Limb (tissue), 2 donors: Measurements from ENCODE around the gene ENO2.
"Not testable (repeated sequence)": the region's sequence is repeated elsewhere in the genome, so short reads cannot be mapped to it uniquely, and the experiment has no call there.

Experiments
- DNase-seq, 2 donors: peaks; one replicate each; pipeline ENCODE4 v3.0.0-alpha.2; 2016; ENCODE audit errors: extremely low spot score in 2 of 2

The ENO2 gene

DNA sequence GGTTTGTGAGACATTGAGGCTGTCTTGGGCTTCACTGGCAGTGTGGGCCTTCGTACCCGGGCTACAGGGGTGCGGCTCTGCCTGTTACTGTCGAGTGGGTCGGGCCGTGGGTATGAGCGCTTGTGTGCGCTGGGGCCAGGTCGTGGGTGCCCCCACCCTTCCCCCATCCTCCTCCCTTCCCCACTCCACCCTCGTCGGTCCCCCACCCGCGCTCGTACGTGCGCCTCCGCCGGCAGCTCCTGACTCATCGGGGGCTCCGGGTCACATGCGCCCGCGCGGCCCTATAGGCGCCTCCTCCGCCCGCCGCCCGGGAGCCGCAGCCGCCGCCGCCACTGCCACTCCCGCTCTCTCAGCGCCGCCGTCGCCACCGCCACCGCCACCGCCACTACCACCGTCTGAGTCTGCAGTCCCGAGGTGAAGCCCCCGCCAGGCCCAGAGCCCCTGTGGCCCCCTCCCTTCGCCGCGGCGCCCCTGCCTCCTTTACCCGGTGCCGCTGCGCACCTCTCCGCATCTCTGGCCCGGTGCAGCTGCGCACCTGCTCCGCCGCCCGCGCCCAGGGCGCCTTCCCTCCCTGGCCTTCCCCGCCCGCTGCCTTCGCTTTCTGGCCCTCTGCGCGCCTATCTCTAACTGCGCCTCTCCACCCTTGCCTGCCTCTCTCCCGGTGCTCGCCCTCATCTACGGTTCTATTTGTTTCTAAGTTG lies at the start of gene ENO2:
Gene ENO2, plus strand, starts transcription at position 335 of the 701 bp plus-strand sequence. CDS start 1,253 bp downstream, outside the sequence.
- peak; percentile 21 to 80 for DNase-seq

DNA sequence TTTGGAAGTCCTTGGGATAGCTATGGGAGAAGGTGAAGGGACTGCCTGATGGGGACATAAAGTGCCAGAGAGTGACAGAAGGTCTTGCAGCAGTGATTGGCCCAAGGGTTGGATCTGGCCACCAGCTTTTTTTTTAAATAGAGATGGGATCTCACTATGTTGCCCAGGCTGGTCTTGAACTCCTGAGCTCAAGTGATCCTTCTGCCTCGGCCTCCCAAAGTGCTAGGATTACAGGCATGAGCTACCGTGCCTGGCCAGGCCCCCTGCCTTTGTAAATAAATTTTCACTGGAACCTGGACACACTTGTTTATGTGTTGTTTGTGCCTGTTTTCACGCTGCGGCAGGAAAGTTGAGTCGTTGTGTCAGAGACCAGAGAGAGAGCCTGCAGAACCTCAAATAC lies 49.1 kb upstream of the ENO2 start:
- DNase-seq, result not testable (repeated sequence)

DNA sequence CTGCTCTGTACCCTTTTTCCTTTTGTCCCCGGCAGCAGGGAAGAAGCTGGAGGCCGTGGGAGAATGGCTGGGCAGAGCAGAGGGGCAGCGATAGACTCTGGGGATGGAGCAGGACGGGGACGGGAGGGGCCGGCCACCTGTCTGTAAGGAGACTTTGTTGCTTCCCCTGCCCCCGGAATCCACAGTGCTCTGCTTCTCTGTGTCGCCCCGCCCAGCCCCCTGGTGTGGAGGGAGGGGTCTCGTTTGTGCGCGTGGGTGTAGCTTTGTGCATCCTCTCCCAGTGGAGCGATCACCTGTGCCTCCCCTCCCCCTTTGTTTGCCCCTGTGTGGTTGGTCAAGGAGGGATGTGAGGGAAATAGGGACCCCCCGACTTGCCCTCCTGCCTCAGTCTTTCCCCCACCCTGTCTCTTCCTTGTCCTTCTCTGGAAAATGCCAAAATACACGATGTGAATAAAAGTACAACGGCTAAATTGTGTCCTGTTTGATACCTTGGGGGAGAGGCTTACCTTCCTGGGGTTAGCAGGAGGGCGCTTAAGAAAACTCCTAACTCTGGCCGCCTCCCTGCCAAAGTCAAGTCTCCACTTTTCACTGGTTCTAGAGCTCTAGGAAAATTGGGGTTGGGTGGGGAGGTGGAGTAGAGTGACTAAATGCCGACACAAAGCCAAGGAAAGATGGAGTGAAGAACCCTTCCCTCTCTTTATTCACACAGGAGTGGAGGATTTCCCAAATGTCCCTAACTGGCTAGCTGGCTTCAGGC lies 48.0 kb upstream of the ENO2 start:
- no peak for DNase-seq

DNA sequence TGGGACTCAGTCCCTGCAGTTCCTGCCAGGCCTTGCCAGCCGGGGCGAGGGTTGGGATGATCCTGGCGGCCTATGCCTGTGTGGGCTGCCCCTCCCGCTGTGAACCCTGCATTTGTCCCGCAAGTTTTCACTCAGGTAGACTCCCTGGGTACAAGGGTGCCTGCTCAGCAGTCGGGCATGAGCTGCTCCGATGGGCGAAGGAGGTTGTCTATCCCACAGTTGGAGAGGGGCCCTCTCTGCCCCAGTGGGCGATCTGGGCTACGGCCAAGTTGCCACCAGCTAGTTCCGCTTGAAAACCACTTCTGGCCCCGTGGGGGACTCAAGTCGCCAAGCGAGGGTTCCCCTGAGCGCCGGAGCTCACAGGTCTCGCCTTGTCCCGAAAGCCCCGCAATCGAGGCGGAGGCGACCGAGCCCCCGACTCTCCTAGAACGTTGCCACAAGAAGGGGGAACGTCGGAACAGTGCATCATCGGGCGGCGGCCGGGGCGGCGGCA lies 47.4 kb upstream of the ENO2 start:
- DNase-seq, result no peak

DNA sequence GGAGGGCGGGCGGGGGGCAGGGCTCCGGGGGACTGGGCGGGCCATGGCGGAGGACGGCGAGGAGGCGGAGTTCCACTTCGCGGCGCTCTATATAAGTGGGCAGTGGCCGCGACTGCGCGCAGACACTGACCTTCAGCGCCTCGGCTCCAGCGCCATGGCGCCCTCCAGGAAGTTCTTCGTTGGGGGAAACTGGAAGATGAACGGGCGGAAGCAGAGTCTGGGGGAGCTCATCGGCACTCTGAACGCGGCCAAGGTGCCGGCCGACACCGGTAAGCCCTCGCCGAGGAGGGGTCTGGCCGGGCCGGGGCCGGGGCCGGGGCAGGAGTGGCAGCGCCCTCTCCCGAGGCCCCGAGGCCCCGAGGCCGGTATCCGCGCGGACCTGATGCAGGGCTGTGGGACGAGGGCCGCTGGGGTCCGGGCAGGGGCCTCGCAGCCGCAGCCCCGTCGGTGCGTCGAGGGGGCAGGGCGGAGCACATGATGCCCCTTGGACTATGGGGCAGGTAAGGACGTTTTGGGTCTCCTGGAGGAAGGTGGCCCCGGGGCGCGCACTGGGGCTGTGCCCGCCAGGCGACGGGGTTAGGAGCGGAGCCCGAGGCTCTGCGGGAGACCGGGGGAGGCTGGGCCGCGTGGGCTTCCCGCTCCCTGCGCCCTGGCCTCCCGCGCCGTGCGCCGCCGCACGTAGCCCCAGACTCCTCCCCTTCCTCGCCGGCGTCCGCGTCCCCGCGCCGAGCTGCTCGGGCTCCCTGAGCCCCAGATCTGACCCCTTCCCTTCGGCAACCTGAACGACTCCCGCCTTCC lies 46.8 kb upstream of the ENO2 start, which contains the start of gene TPI1:
Gene TPI1, plus strand, starts transcription at position 119 of the 798 bp plus-strand sequence. Its CDS starts 36 bp downstream, at position 155.
- DNase-seq, result peak; percentile 89 to 91

DNA sequence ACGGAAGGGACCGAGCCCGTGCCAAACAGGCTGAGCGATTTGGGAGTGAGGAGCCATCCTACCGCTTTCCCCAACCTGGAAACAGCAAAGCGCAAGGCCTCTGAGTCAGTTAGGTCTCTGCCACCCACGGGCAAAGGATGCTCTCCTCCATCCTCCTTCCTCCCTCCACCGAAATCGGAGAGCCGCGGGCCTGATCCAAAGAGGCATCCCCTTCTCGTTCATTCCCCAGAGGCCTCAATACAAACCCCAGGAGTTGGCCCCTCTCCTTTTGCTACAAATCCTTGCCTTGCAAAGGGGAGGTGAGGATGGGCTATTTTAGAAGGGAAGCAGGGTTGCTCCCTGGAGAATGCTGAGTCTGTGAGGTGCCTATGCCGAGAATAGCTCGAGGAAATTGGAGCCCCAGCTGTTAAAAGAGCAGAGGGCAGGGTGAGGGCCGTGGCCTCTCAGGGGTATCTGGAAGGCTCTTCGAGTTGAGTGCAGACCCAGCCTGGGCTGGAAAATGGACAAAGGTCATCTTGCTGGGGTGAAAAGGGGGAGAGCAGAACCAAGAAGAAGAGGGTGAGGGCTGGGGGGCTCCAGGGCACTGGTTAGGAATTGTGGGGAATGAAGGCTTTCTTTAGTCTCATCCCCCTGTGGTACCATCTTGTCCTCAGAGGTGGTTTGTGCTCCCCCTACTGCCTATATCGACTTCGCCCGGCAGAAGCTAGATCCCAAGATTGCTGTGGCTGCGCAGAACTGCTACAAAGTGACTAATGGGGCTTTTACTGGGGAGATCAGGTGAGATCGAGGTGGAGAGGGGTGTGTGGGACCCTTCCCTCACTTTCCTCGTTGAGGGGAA lies 46.0 kb upstream of the ENO2 start:
- peak in 1 of 2 donors; percentile 5 for DNase-seq

DNA sequence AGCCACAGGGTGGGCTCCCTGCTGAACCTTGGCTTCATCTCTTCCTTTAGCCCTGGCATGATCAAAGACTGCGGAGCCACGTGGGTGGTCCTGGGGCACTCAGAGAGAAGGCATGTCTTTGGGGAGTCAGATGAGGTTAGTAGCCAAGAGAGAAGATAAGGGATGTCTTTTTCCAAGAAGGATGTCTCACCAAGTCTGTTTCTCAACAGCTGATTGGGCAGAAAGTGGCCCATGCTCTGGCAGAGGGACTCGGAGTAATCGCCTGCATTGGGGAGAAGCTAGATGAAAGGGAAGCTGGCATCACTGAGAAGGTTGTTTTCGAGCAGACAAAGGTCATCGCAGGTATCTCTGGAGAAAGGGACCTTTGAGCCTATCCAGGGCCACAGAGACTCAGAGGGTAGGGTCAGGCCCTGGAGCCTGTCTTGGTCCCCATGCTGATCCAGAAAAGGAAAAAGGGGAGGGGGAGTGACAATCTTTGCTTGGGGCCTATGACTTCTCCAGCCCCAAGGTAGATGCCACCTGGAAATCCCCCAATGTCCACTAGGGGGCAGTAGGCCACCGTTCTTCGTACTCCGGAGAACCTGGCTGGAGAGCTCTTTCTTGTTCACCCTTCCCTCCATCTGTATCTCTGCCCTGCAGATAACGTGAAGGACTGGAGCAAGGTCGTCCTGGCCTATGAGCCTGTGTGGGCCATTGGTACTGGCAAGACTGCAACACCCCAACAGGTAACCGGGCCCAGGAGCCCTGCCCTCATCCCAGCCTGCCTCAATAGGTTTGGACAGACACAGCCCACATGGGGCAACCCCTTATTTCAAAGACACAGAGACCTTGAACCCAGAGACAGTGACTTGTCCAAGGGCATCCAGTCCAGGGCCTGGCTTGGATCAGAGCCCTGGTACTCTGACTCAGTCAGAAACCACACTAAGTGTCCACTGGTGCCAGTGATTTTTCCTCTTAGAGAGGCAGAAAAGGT lies 45.0 kb upstream of the ENO2 start:
- peak; percentile 71 to 88 for DNase-seq

DNA sequence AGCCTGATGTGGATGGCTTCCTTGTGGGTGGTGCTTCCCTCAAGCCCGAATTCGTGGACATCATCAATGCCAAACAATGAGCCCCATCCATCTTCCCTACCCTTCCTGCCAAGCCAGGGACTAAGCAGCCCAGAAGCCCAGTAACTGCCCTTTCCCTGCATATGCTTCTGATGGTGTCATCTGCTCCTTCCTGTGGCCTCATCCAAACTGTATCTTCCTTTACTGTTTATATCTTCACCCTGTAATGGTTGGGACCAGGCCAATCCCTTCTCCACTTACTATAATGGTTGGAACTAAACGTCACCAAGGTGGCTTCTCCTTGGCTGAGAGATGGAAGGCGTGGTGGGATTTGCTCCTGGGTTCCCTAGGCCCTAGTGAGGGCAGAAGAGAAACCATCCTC lies 44.1 kb upstream of the ENO2 start:
- not testable (repeated sequence) for DNase-seq

DNA sequence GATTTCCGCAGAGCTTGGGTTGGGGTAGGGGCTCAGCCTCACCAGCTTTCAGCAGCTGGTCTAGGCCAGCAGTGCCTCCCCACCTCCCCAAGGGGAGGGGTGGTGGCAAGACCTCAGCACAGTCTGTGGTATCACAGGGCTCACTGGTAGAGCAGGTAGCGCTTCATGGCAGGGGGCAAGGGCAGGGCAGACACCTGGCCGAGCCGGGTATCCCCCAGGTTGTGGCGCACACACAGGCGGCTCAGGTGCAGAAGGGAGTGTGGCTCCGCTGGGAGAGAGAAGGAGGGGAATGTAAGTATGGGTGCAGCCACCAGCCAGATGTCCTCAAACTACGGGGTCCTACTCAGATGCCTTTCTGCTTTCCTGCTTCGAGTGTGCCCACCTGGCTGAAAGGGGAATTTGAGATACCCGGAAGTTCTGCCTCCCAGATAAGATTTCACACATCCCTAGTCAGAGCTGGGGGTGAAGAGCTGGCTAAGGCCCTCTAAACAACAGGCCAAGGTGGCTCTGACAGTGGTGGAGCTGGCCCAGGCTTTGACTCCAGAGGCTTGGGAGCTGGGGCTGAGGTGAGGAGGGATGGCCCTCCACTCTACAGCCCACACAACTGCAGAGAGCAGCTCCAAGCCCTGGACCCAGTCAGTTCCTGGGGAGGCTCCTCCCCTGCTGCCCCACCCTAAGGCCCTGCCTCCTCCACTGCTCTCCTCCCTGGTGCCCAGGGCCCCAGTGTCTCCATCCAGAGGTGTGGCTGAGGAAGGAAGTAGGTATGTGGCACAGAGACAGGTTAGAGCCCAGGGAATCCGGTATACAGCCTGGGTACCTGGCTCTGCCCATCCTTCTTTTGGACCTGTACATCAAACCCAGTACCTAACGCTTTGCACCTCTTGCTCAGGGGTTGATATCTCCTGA lies 43.1 kb upstream of the ENO2 start:
- no peak for DNase-seq

DNA sequence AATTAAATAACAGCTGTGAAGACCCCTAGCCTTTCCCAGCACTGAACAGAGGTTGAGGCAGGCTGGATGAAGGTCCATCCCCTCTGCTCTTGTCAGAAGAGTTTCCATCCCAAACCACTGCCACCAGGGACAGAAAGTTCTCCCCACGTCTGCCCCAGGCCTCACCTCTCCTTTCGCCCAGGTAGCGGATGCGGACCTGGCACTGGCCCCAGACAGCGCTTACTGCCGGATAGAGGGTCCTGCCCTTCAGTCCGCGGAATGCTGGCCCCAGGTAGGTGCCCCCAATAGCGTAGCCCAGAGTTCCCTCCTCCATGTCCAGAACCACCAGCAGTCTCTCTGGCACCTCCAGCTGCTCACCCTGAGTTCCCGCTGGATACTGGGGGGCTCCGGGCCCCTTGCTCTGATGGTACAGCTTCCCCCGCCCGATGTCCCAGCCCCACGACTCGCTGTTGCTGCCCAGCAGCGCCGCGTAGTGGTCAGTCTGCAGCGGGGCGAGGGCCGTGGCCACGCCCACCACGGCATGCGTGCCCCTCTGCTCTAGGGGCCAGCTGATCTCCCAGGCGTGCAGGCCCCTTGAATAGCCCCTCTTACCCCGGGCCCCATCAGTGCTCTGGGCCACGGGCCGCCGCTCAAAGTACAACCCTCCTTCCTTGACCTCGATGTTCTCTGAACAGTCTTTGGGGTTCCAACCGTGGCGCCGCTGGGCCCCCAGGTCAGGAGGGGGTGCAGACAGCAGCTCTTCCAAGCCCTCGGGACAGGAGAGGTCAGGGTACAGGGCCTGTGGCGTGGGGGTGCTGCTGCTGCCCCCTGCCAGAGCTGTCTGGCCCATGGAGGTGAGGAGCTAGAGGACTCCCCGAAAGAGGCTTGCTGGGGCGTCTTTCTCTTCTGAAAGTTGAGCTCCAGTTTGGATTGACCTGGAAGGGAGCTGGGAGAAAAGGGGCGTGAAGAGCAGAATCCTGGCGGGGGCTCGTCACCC lies 42.0 kb upstream of the ENO2 start:
- DNase-seq, result peak; percentile 84 to 93

DNA sequence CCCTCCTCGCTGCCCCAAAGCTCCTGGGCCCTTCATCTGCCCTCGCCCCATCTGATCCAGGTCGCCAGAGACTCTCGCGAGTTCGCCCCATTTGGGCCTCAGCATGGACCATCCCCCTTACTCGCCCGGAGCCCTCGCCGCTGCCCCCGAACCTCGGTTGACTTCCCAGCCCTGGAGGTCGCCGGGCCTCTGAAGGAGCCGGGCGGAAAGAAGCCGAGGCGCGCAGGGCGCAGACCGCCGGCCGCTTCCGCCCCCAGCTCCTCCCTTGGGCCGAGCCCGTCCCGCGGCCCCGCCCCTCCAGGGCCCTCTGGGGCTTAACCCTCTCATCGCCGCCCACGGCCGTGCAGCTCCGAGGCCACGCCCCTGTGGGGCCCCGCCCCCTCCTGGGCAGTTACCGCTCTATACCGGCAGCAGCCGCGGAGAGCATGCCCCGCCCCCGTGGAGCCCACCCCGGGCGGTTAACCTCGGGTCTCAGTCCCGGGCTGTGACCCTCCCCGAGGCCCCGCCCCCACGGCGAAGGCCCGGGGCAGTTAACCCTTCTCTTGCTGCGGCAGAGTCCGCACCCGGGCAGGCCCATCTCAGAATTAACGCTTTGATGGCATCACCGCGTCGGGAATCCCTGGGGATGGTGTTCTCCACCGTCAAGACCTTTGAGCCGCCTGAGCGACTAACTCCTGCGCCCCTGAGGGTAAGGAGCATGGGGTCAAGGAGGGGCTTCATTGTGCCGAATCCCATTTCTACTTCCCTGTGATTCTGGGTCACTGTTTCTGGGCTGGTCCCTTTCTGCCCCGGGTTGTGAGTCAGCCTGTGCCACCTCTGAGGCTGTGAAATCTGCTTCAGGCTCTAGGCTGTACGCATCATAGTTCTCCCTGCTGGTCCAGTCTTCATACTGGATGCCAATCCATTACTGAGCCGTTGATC lies 41.0 kb upstream of the ENO2 start, which contains the start of gene SPSB2:
Gene SPSB2, minus strand, starts transcription at position 210 of the 921 bp plus-strand sequence. CDS start 402 bp downstream, outside the sequence.
- peak; percentile 95 to 98 for DNase-seq

DNA sequence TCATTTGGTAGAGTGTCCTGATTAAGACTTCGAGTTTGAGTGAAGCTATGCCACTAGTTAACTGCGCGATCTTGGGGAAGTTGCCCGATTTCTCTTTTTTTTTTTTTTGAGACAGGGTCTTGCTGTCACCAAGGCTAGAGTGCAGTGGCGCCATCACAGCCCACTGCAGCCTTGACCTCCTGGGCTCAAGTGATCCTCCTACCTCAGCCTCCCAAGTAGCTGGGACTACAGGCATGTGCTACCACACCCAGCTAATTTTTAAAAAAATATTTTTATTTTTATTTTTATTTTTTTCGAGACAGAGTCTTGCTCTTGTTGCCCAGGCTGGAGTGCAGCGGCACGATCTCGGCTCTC lies 40.4 kb upstream of the ENO2 start:
- DNase-seq, result not testable (repeated sequence)

DNA sequence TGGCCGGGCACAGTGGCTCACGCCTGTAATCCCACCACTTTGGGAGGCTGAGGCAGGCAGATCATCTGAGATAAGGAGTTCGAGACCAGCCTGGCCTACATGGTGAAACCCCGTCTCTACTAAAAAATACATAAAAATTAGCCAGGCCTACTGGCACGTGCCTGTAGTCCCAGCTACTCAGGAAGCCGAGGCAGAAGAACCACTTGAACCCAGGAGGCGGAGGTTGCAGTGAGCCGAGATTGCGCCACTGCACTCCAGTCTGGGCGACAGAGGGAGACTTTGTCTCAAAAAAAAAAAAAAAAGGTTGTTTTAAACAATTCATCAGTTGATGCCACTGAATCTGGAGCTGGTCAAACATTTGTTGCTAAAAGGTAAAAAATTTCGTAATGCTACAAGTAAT lies 34.6 kb upstream of the ENO2 start:
- DNase-seq, result not testable (repeated sequence)

DNA sequence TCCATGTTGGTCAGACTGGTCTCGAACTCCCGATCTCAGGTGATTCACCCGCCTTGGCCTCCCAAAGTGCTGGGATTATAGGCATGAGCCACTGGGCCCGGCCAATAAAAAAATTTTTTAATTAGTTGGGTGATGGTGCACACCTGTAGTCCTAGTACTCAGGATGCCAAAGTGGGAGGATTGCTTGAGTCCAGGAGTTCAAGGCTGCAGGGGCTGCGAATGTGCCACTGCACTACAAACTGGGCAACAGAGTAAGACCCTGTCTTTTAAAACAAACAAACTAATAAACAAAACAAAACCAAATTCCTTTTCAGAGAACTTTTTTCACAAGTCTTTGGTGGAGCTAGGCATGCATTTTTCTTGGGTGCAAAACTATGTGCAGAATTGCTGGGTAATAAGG lies 31.1 kb upstream of the ENO2 start:
- no peak for DNase-seq

DNA sequence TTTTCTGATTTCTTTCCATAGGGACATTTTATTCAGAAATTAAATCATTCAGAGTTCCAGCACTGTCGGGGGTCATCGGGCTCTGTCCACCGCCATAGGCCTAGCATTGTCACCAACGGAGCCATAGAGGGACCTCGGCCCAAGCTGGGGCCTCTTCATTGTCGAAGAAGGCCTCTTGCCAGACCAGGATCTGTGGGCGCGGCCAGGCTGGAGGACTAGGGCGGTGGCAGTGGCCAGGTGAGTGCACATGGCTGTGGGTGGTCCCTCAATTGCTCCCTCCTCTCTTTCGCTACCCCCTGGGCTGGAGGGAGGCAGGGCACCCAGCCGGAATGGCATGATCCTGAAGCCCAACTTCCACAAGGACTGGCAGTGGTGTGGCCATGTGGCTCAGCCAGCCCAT lies 30.7 kb upstream of the ENO2 start:
- DNase-seq, result no peak

DNA sequence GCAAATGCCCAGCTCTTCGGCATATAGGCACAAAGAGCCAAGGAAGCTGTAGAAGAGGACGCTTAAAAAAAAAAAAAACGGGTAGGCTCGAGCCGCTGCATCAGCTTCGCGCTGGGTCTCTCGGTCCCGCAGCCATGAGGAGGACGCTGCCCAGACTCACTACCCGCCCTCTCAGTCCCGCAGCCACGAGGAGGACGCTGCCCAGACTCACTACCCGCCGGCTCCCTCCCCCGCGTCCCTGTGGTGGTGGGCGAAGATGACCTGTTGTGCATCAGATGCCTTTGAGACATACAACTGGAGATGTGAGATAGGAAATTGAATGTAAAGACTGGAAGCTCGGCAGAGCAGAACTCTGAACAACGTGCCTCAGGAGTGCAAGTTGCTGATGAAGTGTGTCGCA lies 29.8 kb upstream of the ENO2 start:
- no peak for DNase-seq
